ENCODE results near the gene UBXN4.

DNA sequence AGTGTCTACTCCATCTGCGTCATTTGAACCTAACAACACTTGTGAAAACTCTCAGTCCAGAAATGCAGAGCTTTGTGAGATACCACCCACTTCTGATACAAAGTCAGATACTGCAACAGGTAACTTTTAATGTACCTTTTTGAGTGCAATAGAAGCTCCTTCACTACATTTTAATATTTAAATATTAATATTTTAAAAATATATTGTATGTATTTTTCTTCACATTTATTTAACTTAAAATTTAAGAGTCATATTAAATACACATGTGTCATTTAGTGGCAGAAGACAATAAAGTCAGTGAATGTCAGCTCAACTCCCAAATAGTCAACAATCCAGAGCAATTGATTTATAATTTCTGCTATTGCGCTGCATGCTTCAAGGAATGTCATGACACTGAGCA, 13.9 kb downstream of the UBXN4 start:
- TF ChIP-seq, protein P1, sequence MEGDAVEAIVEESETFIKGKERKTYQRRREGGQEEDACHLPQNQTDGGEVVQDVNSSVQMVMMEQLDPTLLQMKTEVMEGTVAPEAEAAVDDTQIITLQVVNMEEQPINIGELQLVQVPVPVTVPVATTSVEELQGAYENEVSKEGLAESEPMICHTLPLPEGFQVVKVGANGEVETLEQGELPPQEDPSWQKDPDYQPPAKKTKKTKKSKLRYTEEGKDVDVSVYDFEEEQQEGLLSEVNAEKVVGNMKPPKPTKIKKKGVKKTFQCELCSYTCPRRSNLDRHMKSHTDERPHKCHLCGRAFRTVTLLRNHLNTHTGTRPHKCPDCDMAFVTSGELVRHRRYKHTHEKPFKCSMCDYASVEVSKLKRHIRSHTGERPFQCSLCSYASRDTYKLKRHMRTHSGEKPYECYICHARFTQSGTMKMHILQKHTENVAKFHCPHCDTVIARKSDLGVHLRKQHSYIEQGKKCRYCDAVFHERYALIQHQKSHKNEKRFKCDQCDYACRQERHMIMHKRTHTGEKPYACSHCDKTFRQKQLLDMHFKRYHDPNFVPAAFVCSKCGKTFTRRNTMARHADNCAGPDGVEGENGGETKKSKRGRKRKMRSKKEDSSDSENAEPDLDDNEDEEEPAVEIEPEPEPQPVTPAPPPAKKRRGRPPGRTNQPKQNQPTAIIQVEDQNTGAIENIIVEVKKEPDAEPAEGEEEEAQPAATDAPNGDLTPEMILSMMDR (IDR thresholded peaks at IDR 0.05): no peak
- TF ChIP-seq POLR2AphosphoS5 (IDR thresholded peaks at IDR 0.05) (no peak), EP300 (IDR thresholded peaks at IDR 0.05) (no peak), POLR2A (IDR thresholded peaks at IDR 0.05; ENCODE audit: low read depth) (no peak)
